Activated CD8-positive, alpha-beta T cell treated with anti-CD3 and anti-CD28 coated beads, Interleukin-2, amount 10 ng/mL, durations not matched to agents 7 days and 5 days (primary cell): ENCODE results near the gene NLRP5. TPM values are rescaled to one million over a fixed set of nuclear protein-coding genes. Genes with fewer than 3 reads are reported as not detected.
"Not testable (repeated sequence)": the region's sequence is repeated elsewhere in the genome, so short reads cannot be mapped to it uniquely, and the experiment has no call there.

Experiments
- ATAC-seq: fragments of 150-1000 bp; cut with Tn5 transposase; one replicate; pipeline ENCODE4 v1.10.0; 2021; ENCODE audit warnings: moderate library complexity
- CTCF ChIA-PET: fragments of 350-600 bp; sonication (Branson Sonifier 250); formaldehyde crosslinking; loops from one replicate; lab custom pipeline; 2021; ENCODE audit warnings: antibody characterized with exemption; lab: Charles Lee
- POLR2A ChIA-PET: fragments of 350-600 bp; sonication (Branson Sonifier 250); formaldehyde crosslinking; loops from one replicate; lab custom pipeline; 2021; ENCODE audit warnings: antibody characterized with exemption; lab: Charles Lee
- DNase-seq: peaks from one replicate; pipeline ENCODE4 v3.0.0-alpha.2; 2020
- H3K27ac Mint-ChIP-seq: one replicate; pipeline ENCODE4 v1.8.0; 2021; ENCODE audit warnings: mild to moderate bottlenecking, mixed read lengths
- H3K27me3 Mint-ChIP-seq: one replicate; pipeline ENCODE4 v1.8.0; 2021; ENCODE audit warnings: low read depth, mixed read lengths
- H3K36me3 Mint-ChIP-seq: one replicate; pipeline ENCODE4 v1.8.0; 2021; ENCODE audit warnings: low read depth, mixed read lengths
- H3K4me1 Mint-ChIP-seq: one replicate; pipeline ENCODE4 v1.8.0; 2021; ENCODE audit warnings: low read depth, mixed read lengths
- H3K4me3 Mint-ChIP-seq: one replicate; pipeline ENCODE4 v1.8.0; 2021; ENCODE audit warnings: mild to moderate bottlenecking, mixed read lengths
- H3K9me3 Mint-ChIP-seq: one replicate; pipeline ENCODE4 v1.8.0; 2022; ENCODE audit warnings: mixed read lengths; ENCODE audit not compliant: insufficient read depth
- total RNA-seq, 2 experiments: library from RNA; stranded (reverse); gene quantifications; one replicate each; pipeline ENCODE4 v1.2.3, GENCODE V29; 2021

Gene NLRP5
- total RNA-seq, result not detected

DNA sequence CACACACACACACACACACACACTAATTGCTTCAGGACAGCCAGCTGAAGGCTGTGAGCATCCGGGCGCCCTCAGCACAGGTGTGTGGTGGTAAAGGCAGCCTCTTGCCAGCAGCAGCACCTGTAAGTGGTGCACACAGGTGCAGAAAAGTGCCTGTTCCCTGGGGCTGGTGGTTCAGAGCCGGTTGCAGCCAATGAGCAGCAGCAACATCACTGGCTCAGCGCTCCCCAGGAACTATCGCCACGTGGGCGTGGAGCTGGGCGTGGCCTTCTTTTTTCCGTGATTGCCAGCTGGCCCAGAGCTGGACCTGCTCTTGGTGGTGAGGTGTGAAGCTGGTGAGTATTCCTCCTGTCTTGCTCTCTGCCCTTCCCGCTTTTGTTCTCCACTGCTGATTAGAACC lies at the start of gene NLRP5:
Gene NLRP5 (plus strand): TSS at position 289 of the 400 bp plus-strand sequence.
- H3K27me3 Mint-ChIP-seq, result no peaks in the 10 kb centered on the region
- ChIA-PET CTCF (no interaction called here), POLR2A (interaction anchor here (0.6 kb wide), 1 partner anchor 690 kb away, joined by 4 read pairs; no protein-coding TSS in a partner anchor)
- no peak within 1 kb of the TSS for H3K27ac Mint-ChIP-seq
- H3K36me3 Mint-ChIP-seq, result no peaks in the 10 kb centered on the region
- ATAC-seq (no peak), DNase-seq (no peak)
- peaks cover 14% of the 10 kb centered on the region for H3K9me3 Mint-ChIP-seq
- H3K4me1 Mint-ChIP-seq, result no peaks in the 10 kb centered on the region
- H3K4me3 Mint-ChIP-seq, result no peak within 1 kb of the TSS

- Mint-ChIP-seq H3K27me3 (no peaks in the 10 kb centered on the region), H3K27ac (no peak overlapping the region), H3K4me1 (no peaks in the 10 kb centered on the region), H3K9me3 (peaks cover 18% of the 10 kb centered on the region), H3K4me3 (no peak overlapping the region), H3K36me3 (no peaks in the 10 kb centered on the region)
- DNase-seq (no peak), ATAC-seq (no peak)
- ChIA-PET POLR2A (no interaction called here), CTCF (no interaction called here)
Measured at GRCh38 chr19:55939206-55939605, 47.4 kb upstream of the NLRP5 start.

DNA sequence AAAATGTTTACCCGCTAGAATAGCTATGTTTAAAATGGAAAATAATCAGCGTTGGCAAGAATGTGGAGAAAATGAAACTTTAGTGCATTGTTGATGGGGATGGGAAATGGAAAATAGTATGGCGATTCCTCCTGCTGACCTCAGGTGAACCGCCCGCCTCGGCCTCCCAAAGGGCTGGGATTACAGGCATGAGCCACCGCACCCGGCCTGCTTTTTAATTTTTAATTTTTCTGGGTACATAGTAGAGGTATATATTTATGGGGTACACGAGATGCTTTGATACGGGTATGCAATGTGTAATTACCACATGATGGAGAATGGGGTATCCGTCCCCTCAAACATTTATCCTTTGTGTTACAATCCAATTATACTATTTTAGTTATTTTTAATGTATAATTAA lies 46.3 kb upstream of the NLRP5 start:
- ChIA-PET CTCF (no interaction called here), POLR2A (no interaction called here)
- peaks cover 16% of the 10 kb centered on the region for H3K9me3 Mint-ChIP-seq
- no peak for DNase-seq
- H3K36me3 Mint-ChIP-seq, result no peaks in the 10 kb centered on the region
- ATAC-seq, result no peak
- H3K4me1 Mint-ChIP-seq, result no peaks in the 10 kb centered on the region
- no peaks in the 10 kb centered on the region for H3K27me3 Mint-ChIP-seq
- no peak overlapping the region for H3K27ac Mint-ChIP-seq
- no peak overlapping the region for H3K4me3 Mint-ChIP-seq

- peaks cover 3% of the 10 kb centered on the region for H3K9me3 Mint-ChIP-seq
- ChIA-PET CTCF (no interaction called here), POLR2A (no interaction called here)
- H3K27me3 Mint-ChIP-seq, result no peaks in the 10 kb centered on the region
- DNase-seq, result no peak
- no peak for ATAC-seq
- H3K27ac Mint-ChIP-seq, result no peak within 1 kb of the TSS
- H3K4me1 Mint-ChIP-seq, result no peaks in the 10 kb centered on the region
- H3K4me3 Mint-ChIP-seq, result no peak within 1 kb of the TSS
- H3K36me3 Mint-ChIP-seq, result no peaks in the 10 kb centered on the region
Measured at GRCh38 chr19:55947532-55947931, 39.0 kb upstream of the NLRP5 start, which contains the start of gene NLRP8. Gene NLRP8, plus strand, starts transcription at chr19:55947832.

GRCh38 chr19:55950566-55950965 lies 36.0 kb upstream of the NLRP5 start:
- ATAC-seq, H3K9me3 Mint-ChIP-seq, DNase-seq, H3K4me3 Mint-ChIP-seq, CTCF ChIA-PET, POLR2A ChIA-PET, H3K36me3 Mint-ChIP-seq, H3K27me3 Mint-ChIP-seq, H3K4me1 Mint-ChIP-seq, H3K27ac Mint-ChIP-seq: not testable (repeated sequence)

- H3K4me3 Mint-ChIP-seq, result no peak overlapping the region
- H3K27ac Mint-ChIP-seq, result no peak overlapping the region
- H3K27me3 Mint-ChIP-seq, result no peaks in the 10 kb centered on the region
- ATAC-seq (no peak), DNase-seq (no peak)
- no peaks in the 10 kb centered on the region for H3K36me3 Mint-ChIP-seq
- ChIA-PET POLR2A (no interaction called here), CTCF (no interaction called here)
- H3K4me1 Mint-ChIP-seq, result no peaks in the 10 kb centered on the region
- H3K9me3 Mint-ChIP-seq, result no peaks in the 10 kb centered on the region
Measured at GRCh38 chr19:55956431-55956830, 30.1 kb upstream of the NLRP5 start.

- H3K9me3 Mint-ChIP-seq, result no peaks in the 10 kb centered on the region
- ATAC-seq (no peak), DNase-seq (no peak)
- H3K27ac Mint-ChIP-seq, result no peak overlapping the region
- ChIA-PET POLR2A (no interaction called here), CTCF (no interaction called here)
- H3K36me3 Mint-ChIP-seq, result no peaks in the 10 kb centered on the region
- H3K4me1 Mint-ChIP-seq, result no peaks in the 10 kb centered on the region
- H3K27me3 Mint-ChIP-seq, result no peaks in the 10 kb centered on the region
- H3K4me3 Mint-ChIP-seq, result no peak overlapping the region
Measured at GRCh38 chr19:55958356-55958755, 28.2 kb upstream of the NLRP5 start.

DNA sequence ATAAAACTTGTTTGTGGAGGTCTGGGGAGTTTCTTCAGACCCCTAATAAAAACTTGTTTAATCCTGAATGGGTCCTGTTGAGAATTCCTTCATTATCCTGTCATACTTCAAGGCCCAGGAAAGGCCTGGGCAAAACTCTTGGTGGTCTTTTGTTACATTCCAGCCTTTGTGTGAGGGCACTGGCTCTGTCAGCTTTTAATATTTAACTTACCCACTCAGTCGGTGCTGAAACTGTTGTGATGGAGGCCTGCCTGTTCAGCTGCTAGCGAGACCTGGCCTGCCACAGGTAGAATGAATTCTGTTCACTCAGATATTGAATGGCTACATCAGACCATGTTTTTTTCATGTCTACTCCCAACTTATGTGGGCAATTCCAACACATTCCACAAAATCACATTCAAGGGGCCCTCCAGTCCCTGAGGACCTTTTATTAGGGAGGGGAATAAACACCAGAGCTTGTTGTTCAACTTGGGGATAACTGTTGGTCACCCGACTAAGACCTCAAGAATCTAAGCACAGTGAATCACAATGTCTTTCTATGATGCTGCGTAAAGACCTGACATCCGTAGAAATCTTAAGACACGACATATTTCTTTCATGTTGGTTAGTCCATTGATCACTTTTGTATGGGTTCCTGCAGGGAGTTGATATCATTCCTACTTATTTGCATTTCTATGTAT lies 26.4 kb upstream of the NLRP5 start:
- ATAC-seq, result no peak
- no peaks in the 10 kb centered on the region for H3K4me1 Mint-ChIP-seq
- CTCF ChIA-PET, result no interaction called here
- POLR2A ChIA-PET, result no interaction called here
- H3K27ac Mint-ChIP-seq, result no peak overlapping the region
- no peaks in the 10 kb centered on the region for H3K9me3 Mint-ChIP-seq
- DNase-seq, result no peak
- H3K36me3 Mint-ChIP-seq, result no peaks in the 10 kb centered on the region
- no peaks in the 10 kb centered on the region for H3K27me3 Mint-ChIP-seq
- no peak overlapping the region for H3K4me3 Mint-ChIP-seq

DNA sequence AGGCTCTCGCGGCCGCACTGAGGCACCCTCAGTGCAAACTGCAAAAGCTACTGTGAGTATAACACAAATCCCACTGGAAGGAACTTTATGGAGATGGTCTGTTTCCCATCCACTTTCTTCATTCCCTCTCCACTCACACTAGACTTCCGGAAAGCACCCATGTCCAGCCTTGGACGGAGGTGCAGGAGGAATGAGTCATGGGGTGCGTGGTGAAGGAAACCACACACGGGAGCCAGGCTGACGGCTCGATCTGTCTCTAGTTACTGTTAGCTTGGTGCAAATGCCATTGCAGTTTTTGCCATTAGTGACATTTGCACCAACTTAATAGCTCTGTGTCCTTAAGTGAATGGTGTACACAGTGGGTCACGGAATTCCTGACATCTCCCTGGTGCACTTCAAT lies 24.4 kb upstream of the NLRP5 start:
- DNase-seq (no peak), ATAC-seq (no peak)
- no peak overlapping the region for H3K4me3 Mint-ChIP-seq
- H3K27me3 Mint-ChIP-seq, result no peaks in the 10 kb centered on the region
- H3K27ac Mint-ChIP-seq, result no peak overlapping the region
- H3K36me3 Mint-ChIP-seq, result no peaks in the 10 kb centered on the region
- H3K4me1 Mint-ChIP-seq, result no peaks in the 10 kb centered on the region
- POLR2A ChIA-PET, result no interaction called here
- CTCF ChIA-PET, result no interaction called here
- H3K9me3 Mint-ChIP-seq, result no peaks in the 10 kb centered on the region

- DNase-seq, result no peak
- H3K36me3 Mint-ChIP-seq, result no peaks in the 10 kb centered on the region
- no peaks in the 10 kb centered on the region for H3K27me3 Mint-ChIP-seq
- ChIA-PET POLR2A (interaction anchor here (0.6 kb wide), 1 partner anchor 14 kb away, joined by 4 read pairs; no protein-coding TSS in a partner anchor), CTCF (no interaction called here)
- peaks cover 4% of the 10 kb centered on the region for H3K9me3 Mint-ChIP-seq
- H3K27ac Mint-ChIP-seq, result no peak overlapping the region
- H3K4me3 Mint-ChIP-seq, result no peak overlapping the region
- H3K4me1 Mint-ChIP-seq, result no peaks in the 10 kb centered on the region
- ATAC-seq, result no peak
Measured at GRCh38 chr19:55973982-55974381, 12.6 kb upstream of the NLRP5 start.

DNA sequence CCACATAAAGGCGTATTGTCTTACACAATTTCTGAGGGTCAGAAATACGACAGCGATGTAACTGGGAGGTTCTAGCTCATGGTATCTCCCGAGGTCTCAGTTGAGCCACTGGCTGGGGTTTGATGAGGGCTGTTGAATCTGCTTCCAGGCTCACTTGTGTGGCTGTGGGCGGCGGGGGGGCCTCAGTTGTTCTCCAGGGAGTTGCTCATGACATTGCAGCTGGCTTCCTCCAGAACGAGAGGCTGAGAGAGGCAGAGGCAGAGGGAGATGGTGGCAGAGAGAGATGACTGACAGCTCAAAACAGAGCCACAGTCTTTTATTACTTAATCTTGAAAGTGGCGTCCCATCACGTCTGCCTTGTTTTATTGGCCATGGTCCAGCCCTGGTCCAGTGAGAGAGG lies 6.2 kb upstream of the NLRP5 start:
- POLR2A ChIA-PET, result no interaction called here
- H3K4me3 Mint-ChIP-seq, result no peak overlapping the region
- no peaks in the 10 kb centered on the region for H3K4me1 Mint-ChIP-seq
- CTCF ChIA-PET, result no interaction called here
- H3K27ac Mint-ChIP-seq, result no peak overlapping the region
- H3K36me3 Mint-ChIP-seq, result no peaks in the 10 kb centered on the region
- peaks cover 20% of the 10 kb centered on the region for H3K9me3 Mint-ChIP-seq
- DNase-seq (no peak), ATAC-seq (no peak)
- H3K27me3 Mint-ChIP-seq, result no peaks in the 10 kb centered on the region

DNA sequence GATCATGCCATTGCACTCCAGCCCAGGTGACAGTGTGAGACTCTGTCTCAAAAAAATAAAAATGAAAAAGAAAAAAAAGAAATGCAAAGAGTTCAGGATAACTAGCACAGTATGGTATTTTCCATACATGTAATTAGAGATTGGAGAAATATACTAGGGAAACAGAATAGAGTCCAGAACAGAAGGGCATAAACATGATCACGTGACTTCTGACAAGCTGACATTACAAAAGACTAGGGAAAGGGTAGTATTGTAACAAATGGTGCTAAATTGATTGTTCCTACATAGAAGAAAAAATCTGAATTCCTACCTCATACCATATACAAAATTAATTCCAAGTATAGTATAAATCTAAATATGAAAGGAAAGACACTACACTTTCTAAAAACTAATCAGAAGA lies 1.3 kb upstream of the NLRP5 start:
- Mint-ChIP-seq H3K4me3 (no peak overlapping the region), H3K27ac (no peak overlapping the region), H3K27me3 (no peaks in the 10 kb centered on the region), H3K9me3 (peaks cover 16% of the 10 kb centered on the region), H3K4me1 (no peaks in the 10 kb centered on the region), H3K36me3 (no peaks in the 10 kb centered on the region)
- ATAC-seq, result no peak
- POLR2A ChIA-PET, result no interaction called here
- CTCF ChIA-PET, result no interaction called here
- no peak for DNase-seq

- Mint-ChIP-seq H3K4me3 (no peak overlapping the region), H3K27me3 (no peaks in the 10 kb centered on the region), H3K9me3 (peaks cover 10% of the 10 kb centered on the region), H3K36me3 (no peaks in the 10 kb centered on the region), H3K4me1 (no peaks in the 10 kb centered on the region), H3K27ac (no peak overlapping the region)
- ATAC-seq, result no peak
- DNase-seq, result no peak
- ChIA-PET POLR2A (no interaction called here), CTCF (no interaction called here)
Measured at GRCh38 chr19:55990831-55991230, 4.3 kb downstream of the NLRP5 start.
